ENCODE data around the gene ZC2HC1B. TPM values are rescaled to one million over a fixed set of nuclear protein-coding genes. Genes with fewer than 3 reads are reported as not detected.

Gene ZC2HC1B
- total RNA-seq, 1 donor from 2014 or later: not detected

DNA sequence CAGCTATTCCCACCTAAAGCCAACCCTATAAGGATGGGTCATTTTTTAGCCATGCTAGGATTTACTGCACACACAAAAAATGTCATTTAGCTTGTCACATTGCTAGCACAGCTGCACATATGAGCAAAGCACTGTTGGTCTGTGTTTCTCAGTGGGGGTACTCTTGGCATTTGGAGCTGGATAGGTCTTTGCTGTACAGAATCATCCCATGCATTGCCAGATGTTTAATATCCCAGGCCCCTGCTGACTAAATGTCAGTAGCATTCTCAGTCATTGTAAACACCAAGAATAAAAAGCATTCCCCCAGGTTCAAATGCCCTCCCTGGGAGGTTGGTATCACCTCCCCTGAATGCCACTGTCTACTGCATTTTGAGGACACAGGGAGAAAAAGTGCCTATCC, 35.7 kb upstream of the ZC2HC1B start:
- no peak overlapping the region for H3K4me3 Mint-ChIP-seq (ENCODE audit: low read depth)
- no peaks in the 10 kb centered on the region for H3K4me1 Mint-ChIP-seq (ENCODE audit: low read depth)
- peaks cover 6% of the 10 kb centered on the region for H3K36me3 Mint-ChIP-seq (ENCODE audit: insufficient read depth)
- no peaks in the 10 kb centered on the region for H3K9me3 Mint-ChIP-seq (ENCODE audit: low read depth)
- H3K27ac Mint-ChIP-seq: no peak overlapping the region
- no peak for DNase-seq (ENCODE audit: low spot score, unreplicated experiment)
- no peaks in the 10 kb centered on the region for H3K27me3 Mint-ChIP-seq
- TF ChIP-seq, protein P1, sequence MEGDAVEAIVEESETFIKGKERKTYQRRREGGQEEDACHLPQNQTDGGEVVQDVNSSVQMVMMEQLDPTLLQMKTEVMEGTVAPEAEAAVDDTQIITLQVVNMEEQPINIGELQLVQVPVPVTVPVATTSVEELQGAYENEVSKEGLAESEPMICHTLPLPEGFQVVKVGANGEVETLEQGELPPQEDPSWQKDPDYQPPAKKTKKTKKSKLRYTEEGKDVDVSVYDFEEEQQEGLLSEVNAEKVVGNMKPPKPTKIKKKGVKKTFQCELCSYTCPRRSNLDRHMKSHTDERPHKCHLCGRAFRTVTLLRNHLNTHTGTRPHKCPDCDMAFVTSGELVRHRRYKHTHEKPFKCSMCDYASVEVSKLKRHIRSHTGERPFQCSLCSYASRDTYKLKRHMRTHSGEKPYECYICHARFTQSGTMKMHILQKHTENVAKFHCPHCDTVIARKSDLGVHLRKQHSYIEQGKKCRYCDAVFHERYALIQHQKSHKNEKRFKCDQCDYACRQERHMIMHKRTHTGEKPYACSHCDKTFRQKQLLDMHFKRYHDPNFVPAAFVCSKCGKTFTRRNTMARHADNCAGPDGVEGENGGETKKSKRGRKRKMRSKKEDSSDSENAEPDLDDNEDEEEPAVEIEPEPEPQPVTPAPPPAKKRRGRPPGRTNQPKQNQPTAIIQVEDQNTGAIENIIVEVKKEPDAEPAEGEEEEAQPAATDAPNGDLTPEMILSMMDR (IDR thresholded peaks at IDR 0.05; ENCODE audit: unreplicated experiment): no peak

- Mint-ChIP-seq H3K36me3 (ENCODE audit: insufficient read depth) (peaks cover 2% of the 10 kb centered on the region), H3K4me3 (ENCODE audit: low read depth) (no peak overlapping the region), H3K9me3 (ENCODE audit: low read depth) (no peaks in the 10 kb centered on the region), H3K27ac (no peak overlapping the region), H3K27me3 (no peaks in the 10 kb centered on the region), H3K4me1 (ENCODE audit: low read depth) (peaks cover 2% of the 10 kb centered on the region)
- TF ChIP-seq, protein P1 (IDR thresholded peaks at IDR 0.05; ENCODE audit: unreplicated experiment): no peak
- no peak for DNase-seq (ENCODE audit: low spot score, unreplicated experiment)
Observed at GRCh38 chr6:143836150-143836549, 28.1 kb upstream of the ZC2HC1B start.

DNA sequence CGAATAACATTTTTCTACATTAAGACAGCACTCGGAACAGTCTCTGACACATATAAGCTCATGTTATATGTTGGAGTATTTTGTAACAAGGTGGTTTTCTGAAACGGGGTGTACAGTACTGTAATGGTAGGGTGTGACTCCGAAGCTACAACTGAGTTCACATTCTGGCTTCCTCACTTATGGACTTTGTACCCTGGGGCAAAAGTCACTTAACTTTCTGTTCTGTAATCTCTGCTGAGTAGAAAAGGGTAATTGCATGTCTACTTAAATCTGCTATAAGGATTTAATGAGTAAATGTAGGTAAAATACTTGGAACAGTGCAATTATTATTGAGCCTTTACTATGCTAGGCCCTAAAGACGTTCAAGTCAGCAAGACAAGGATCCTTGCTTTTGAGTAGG, 25.9 kb upstream of the ZC2HC1B start:
- no peaks in the 10 kb centered on the region for H3K27me3 Mint-ChIP-seq
- no peaks in the 10 kb centered on the region for H3K9me3 Mint-ChIP-seq (ENCODE audit: low read depth)
- DNase-seq (ENCODE audit: low spot score, unreplicated experiment): no peak
- no peak overlapping the region for H3K27ac Mint-ChIP-seq
- H3K4me1 Mint-ChIP-seq (ENCODE audit: low read depth): peaks cover 6% of the 10 kb centered on the region
- TF ChIP-seq, protein P1 (IDR thresholded peaks at IDR 0.05; ENCODE audit: unreplicated experiment): no peak
- no peak overlapping the region for H3K4me3 Mint-ChIP-seq (ENCODE audit: low read depth)
- no peaks in the 10 kb centered on the region for H3K36me3 Mint-ChIP-seq (ENCODE audit: insufficient read depth)

- Mint-ChIP-seq H3K27ac (peak overlapping the region; percentile 5), H3K9me3 (ENCODE audit: low read depth) (no peaks in the 10 kb centered on the region), H3K4me3 (ENCODE audit: low read depth) (no peak overlapping the region), H3K36me3 (ENCODE audit: insufficient read depth) (no peaks in the 10 kb centered on the region), H3K27me3 (no peaks in the 10 kb centered on the region), H3K4me1 (ENCODE audit: low read depth) (peaks cover 12% of the 10 kb centered on the region)
- DNase-seq (ENCODE audit: low spot score, unreplicated experiment): no peak
- TF ChIP-seq, protein P1 (IDR thresholded peaks at IDR 0.05; ENCODE audit: unreplicated experiment): no peak
Observed at GRCh38 chr6:143839196-143839595, 25.1 kb upstream of the ZC2HC1B start.

DNA sequence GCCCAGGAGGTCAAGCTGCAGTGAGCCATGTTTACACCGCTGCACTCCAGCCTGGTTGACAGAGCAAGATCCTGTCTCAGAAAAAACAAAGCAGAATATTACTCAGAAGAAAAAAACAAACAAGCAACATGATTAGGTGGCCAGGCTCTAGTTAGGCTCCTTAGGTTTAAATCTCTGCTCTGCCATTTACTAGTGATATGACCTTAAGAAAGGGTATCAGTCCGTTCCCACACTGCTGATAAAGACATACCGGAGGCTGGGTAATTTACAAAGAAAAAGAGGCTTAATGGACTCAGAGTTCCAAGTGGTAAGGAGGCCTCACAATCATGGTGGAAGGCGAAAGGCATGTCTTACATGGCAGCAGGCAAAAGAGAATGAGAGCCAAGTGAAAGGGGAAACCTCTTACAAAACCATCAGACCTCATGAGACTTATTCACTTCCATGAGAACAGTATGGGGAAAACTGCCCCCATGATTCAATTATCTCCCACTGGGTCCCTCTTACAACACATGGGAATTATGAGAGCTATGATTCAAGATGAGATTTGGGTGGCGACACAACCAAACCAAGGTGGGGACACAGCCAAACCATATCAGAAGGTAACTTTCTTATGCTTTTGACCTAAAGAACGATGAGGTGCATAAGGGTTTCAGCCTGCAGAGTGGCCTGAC, 23.5 kb upstream of the ZC2HC1B start:
- TF ChIP-seq, protein P1 (IDR thresholded peaks at IDR 0.05; ENCODE audit: unreplicated experiment): no peak
- no peaks in the 10 kb centered on the region for H3K9me3 Mint-ChIP-seq (ENCODE audit: low read depth)
- peak overlapping the region; percentile 43 for H3K27ac Mint-ChIP-seq
- no peak for DNase-seq (ENCODE audit: low spot score, unreplicated experiment)
- H3K36me3 Mint-ChIP-seq (ENCODE audit: insufficient read depth): peaks cover 5% of the 10 kb centered on the region
- peak overlapping the region; percentile 48 for H3K4me3 Mint-ChIP-seq (ENCODE audit: low read depth)
- H3K27me3 Mint-ChIP-seq: no peaks in the 10 kb centered on the region
- H3K4me1 Mint-ChIP-seq (ENCODE audit: low read depth): peaks cover 14% of the 10 kb centered on the region
